CD1c-positive myeloid dendritic cell (primary cell): ENCODE results near the gene PRKCH.

Source experiments
- DNase-seq: peaks from one replicate; pipeline ENCODE4 v3.0.0-alpha.2; 2016; ENCODE audit errors: extremely low spot score

Gene PRKCH

GRCh38 chr14:61337893-61338292 lies 16.5 kb downstream of the PRKCH start:
- peak; percentile 50 for DNase-seq

- no peak for DNase-seq
Measured at GRCh38 chr14:61338457-61338856, 17.1 kb downstream of the PRKCH start.

DNA sequence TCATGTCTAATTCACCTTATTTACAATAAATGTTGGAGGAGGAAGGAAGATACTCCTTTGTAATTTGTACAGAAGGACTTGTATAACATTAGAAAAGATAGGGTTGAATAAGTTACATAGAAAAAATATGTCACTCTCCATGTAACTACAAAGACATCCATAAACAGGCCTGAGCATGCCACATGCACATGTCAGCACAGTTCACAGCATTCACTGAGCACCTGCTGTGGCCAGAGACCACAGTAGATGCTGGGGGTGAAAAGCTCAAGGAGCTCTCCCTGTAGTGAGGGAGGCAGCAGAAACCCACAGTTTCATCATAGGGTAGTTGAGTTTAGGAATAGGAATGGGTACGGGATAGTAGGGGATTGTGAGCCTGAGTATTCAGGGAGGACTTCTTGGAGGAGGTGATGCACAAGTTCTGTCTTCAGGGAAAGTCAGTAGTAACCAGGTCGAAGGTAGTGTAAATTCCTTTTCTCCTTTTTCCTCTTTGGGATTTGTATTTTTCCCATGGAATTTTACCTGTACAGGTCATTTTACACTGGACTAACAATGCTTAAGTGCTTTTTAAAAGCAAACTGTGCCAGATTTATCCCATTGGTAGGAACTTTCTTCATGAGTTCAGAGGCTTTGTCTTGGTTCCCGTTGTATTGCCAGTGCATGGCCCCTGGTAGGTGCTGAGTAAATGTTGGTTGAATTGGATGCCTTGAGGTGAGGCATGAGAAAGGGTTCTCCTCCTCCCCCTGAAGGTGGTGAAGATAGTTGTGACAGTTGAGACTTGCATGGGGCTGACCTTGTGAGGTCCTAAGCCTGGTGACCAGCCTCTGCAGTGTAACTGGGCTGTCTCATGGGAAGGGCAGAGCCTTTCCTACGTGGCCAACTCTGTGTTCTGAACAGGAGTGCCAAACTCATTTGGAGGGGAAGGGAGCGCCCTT lies 20.2 kb downstream of the PRKCH start:
- no peak for DNase-seq

DNA sequence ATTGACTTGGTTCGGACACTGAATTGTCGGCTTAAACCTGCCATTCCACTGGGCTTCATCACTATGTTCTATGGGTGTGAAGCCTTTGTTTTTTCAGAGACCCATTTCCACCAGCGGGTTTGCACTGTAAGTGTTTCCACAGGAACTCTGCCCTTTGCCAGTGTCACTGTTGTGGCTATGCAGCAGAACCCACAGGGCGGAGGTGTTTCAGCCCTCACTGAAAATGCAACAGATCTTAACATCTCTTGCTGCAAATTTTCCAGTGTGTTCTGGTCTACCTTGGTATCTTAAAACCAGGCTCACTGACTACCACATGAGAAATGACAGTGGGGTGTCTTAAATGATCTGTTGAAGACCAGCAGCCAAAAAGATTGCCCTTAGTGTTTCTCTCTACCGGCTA lies 21.1 kb downstream of the PRKCH start:
- DNase-seq = peak; percentile 69

DNA sequence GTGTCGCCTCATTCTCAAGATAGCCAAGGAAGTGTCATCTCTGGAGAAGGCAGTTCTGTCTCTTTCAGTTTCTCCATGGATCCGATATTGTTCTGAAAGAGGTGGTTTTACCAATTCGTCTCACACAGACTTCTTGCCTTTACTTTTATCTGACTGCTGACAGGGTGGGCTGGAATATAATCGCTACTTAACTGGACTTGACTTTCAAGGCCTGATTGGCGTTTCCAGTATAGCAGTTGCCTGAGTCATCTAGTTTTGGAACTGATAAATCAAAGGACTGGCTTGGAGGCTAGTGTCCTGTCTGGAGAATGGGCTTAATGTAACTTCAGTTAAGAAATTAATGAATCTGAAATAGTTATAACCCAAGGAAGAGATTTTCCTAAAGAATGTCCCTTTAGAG lies 21.6 kb downstream of the PRKCH start:
- DNase-seq = no peak

GRCh38 chr14:61343471-61343870 lies 22.1 kb downstream of the PRKCH start:
- peak; percentile 68 for DNase-seq

DNA sequence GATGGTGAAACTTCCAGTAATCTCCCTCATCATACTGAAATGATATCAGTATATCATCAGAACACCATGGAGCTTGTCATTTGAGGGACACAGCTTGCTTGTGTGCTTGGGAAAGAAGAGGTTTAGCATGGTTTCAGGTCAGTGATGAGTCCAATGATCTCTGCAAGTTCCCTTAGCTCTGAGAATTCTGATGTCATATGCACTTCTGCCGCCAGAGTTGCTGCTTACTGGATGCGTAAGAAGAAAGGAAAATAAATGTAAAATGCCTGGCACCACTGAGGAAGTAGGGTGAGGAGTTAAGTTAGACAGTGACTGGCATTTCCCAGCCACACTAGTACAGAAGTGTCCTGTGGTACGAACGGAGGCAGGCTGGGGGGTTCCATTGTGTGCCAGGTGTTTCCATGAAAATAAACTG lies 22.6 kb downstream of the PRKCH start:
- DNase-seq = peak; percentile 86

DNA sequence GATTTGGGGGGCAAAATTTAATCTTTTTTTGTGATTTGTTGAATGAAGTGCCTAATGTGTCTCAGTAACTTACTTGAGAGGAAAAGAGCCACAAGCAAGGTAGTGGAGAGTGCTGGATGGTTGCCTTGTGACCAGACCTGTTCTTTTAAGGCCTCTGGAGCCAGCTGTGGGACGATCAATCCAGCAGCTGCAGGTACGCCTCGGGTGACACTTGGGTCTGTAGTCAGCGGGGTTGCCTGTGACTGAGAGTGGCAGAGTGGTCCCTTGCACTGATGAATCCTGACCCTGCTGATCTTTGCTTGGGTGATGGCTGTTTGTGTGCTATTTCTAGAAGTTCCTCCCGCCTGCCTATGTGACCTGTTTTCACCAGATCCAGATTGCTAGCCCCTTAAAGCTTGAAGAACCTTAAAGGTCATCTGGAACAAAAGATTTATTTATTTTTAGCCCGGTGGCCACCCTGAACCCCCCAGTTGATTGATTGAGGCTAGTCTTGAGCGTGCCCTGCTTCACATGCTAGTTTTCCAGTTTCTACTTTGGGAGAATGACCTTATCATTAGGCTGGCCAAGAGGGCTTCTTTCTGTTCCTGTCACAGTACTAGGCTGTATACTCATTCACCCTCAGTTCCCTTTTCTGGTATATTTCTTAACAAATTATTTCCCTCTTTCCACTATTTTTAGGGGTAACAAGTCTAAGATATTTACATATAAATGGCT lies 23.2 kb downstream of the PRKCH start:
- peak; percentile 77 for DNase-seq

DNA sequence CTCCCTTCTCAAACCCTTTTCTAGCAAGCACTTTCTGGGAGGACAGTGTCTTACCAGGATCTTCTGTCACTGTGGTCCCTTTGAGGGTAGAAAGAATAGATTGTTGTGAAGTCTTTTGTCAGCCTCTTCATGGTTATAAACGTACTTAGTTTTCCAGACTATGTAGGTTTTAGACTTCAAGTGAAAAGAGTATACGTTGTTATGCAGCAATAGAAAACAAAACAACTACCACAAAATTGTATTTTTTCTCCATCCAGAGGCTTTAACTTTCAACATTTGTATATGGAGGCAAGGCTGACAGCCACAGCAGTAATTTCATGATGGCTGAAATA lies 23.7 kb downstream of the PRKCH start:
- DNase-seq = no peak

DNA sequence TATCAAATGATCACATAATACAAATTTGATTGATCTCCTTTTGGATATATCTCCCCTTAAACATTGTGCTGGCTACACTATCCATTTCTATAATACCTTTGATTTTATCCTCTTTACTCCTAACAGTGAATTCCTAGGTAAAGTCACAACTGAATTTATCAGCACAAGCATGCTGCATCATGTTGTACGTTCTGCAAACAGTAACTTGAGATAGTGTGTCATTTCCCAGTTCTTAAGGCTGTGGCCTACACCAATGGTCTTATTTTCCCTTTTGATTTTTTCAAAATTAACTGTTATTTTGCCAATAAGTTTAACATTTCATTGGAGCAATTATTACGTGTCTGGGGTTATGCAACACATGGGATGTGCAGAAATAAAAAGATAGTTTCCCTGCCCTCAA lies 24.8 kb downstream of the PRKCH start:
- DNase-seq = no peak

DNA sequence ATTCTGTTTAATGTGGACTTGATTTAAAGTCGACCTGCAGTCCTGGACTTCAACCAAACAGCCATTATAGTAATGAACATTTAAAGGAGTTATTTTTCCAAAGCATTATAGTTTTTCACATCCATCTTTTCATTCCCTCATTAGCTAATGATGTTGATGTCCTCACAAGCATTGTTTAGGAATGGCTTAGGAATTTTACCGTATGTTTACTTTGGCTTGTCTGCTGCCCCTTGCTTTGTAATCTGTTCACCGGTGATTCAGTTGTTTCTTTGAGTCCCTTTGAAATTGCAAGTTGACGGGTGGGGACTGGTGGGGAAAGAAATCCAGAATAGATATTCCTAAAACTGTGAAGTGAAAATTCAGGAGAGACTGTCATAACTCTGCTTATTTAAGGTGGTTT lies 25.4 kb downstream of the PRKCH start:
- DNase-seq = no peak

GRCh38 chr14:61347826-61348443 lies 26.6 kb downstream of the PRKCH start:
- DNase-seq = peak; percentile 57

DNA sequence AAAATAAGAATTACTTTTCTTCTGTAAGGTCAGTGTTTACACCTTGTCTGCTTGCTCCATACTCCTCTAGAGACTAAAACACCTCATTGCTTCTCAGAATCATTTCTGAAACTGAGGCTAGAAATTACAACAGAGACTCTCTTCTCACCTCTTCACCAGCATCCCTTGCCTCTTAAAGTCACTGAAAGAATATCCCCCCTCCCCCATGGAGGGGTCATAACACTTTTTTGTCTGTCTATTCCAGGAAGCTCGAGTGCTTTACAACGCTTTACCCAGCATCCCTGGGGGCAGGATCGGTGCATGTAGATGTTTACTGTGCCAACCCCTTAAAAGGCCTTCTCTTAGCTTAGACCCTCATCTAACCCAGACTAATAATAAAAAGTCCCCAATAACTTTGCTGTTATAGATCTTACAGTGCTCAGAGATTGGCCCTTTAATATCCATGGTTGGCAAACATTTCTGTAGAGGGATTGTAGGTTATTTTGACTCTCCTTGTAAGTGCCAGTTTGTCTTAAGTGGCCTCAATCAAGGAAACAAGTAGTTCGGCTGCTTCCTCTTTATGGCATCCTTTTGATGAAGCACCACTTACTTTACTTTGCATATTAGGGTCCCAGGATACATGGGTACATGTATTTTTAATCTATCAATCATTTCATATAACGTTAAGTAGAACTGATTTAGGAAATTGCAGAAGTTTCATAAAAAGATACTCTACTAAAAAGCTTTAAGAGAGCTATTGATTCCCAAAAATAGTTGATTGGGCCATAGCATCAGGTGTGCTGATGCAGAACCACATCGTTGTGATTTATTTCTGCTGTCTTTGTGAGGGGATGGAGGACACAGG lies 29.3 kb downstream of the PRKCH start:
- no peak for DNase-seq

DNA sequence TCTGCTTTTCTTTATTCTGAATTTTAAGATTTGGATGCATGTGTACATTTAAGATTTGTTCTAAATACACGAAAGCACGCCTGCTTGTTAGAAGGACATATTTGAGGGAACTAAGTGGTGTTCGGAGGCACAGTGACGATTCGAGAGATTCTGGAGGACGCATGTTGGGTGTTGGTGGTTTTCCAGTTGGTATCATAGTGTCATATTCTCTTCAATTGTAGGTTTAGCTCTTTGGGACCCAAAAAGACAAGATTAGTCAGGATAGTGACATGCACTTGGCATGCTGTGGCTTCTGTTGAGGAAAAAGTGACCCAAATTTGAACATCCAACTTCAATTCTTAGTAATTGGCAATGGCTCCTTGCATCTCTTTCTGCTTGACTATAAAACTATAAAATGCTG lies 30.1 kb downstream of the PRKCH start:
- no peak for DNase-seq

DNA sequence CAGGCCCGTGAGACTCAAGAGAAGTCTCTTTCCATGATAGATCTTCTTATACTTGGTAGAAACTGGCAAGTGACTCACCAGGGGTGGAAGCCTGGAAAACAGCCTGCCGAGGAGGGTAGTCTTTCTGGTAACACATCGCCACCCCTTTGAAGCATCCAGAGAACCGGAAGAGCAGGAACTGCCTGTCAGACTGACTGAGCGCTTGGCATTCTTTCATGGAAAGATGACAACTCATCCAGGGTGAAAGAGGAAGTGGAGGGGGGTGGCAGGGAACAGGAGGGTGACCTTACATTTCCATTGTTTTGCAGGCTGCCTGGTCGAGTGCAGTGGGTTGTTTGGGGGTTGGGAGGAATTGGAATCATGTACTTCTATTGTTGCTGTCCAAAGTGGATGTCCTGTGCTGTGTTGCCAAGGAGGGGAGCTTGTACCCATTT lies 34.5 kb downstream of the PRKCH start:
- peak; percentile 69 for DNase-seq

- DNase-seq = no peak
Measured at GRCh38 chr14:61357123-61357522, 35.7 kb downstream of the PRKCH start.

GRCh38 chr14:61358554-61359226 lies 37.3 kb downstream of the PRKCH start:
- DNase-seq = no peak

- DNase-seq = no peak
Measured at GRCh38 chr14:61360796-61361525, 39.6 kb downstream of the PRKCH start.

DNA sequence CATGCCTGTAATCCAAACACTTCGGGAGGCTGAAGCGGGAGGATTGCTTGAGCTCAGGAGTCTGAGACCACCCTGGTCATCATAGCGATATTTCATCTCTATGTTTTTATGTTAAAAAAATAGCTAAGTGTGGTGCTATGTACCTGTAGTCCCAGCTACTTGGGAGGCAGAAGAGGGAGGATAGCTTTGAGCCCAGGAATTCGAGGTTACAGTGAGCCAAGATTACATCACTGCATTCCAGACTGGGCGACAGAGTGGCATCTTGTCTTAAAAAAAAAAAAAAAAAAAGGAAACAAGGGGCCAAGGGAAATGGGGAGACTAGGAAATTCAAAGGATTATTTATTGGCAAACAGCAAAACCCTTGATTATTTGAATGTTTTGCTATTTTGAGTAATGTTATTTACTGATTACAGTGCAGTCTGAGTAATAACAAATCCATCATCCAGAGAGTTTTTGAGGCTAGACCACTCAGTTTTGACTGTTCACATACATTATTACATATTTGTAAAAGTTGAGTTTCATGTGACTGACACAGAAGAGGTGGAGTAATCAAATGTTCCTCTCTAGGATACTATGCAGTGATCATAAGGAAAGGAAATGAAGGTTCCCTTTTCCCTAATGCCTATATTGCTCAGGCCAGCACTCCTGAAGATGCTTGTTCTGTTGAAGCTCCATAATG lies 40.8 kb downstream of the PRKCH start:
- no peak for DNase-seq

GRCh38 chr14:61364243-61364642 lies 42.9 kb downstream of the PRKCH start:
- no peak for DNase-seq
